Medulla oblongata (tissue), 1 donor: ENCODE measurements around the gene SPAG9.

Experiments
- DNase-seq: peaks from one replicate; pipeline ENCODE4 v3.0.0-alpha.2; 2015; ENCODE audit errors: extremely low spot score

SPAG9 gene

GRCh38 chr17:51035431-51035830 is 85.2 kb downstream of the SPAG9 start:
- DNase-seq, result peak; percentile 89

GRCh38 chr17:51034800-51035199 is 85.9 kb downstream of the SPAG9 start:
- DNase-seq, result no peak

- no peak for DNase-seq
These were observed 87.8 kb downstream of the SPAG9 start for GRCh38 chr17:51032850-51033249.

DNA sequence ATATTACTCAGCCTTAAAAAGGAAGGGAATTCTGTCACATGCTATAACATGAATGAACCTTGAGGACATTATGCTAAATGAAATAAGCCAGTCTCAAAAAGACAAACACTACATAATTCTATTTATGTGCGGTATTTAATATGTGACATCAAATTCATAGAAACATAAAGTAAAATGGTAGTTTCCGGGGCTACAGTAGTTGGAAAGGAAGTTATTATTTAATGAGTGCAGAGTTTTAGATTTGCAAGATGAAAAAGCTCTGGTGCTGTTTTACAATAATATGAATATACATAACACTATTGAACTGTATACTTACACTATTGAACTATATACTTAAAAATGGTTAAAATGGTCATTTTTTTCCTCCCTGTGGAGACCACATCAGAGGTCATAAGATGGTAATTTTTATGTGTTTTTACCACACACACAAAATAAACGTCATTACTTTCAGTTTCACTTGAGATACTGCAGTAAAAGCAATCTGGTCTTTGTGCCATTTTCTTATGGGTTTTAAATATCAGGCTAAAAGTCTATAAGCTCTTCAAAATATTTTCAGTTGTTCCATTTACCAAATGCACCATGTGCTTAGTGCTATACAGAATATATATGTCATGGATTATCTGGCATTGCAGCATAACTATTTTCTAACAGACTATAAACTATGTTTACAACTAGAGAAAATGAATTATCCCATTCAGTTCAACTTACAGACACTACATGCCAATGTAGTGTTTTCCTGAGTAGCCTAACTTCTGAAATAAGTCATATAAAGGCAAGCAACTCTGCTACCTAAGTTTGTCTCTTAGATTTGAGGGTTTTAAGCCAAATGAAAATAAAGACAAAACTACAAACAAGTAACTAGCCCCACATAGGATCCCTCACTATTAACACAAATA is 90.9 kb downstream of the SPAG9 start:
- DNase-seq, result peak; percentile 32

- DNase-seq, result no peak
These were observed 91.5 kb downstream of the SPAG9 start for GRCh38 chr17:51029142-51029541.

GRCh38 chr17:51028176-51028863 is 92.3 kb downstream of the SPAG9 start:
- DNase-seq, result no peak

DNA sequence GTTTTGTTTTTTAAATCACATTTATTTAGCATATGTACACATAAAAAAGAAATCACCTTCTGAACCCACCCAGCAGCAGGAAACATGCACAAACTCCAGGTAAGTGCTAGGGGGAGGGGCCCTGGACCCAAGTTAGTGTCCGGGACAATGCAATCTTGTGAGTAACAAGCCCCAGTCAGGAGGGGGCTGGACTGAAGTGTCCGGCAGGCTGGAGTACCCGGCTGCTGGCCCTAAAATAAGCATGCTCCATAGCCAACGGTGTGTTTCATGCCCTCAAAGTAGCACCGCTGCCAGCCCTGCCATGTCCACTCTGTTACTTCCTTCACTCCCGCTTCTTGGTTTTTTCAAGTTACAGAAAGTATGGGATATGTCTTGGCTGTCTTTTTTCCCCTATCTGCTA is 102.1 kb downstream of the SPAG9 start:
- DNase-seq, result no peak

DNA sequence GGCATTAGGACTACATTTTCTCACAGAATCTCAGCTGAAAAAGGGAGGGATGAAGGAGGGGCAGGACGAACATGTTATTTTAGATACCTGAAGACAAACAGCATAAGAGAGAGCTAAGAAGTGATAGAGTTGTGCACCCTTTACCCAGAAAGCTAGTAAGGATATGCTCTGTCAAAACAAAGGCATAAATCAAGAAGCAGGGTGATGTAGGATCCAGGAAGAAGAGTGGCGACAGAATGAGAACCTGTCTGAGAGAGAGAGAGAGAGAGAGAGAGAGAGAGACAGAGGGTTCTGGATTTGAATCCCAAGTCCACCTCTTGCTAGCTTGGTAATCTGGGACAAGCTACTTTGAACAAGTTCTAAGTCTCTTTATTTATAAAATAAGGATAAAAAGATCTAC is 103.4 kb downstream of the SPAG9 start:
- no peak for DNase-seq

GRCh38 chr17:51016099-51016498 is 104.6 kb downstream of the SPAG9 start:
- DNase-seq, result no peak

- DNase-seq, result no peak
These were observed 105.5 kb downstream of the SPAG9 start for GRCh38 chr17:51015145-51015558.

GRCh38 chr17:51014129-51014528 is 106.5 kb downstream of the SPAG9 start:
- peak; percentile 57 for DNase-seq

GRCh38 chr17:51013322-51013721 is 107.3 kb downstream of the SPAG9 start:
- no peak for DNase-seq

DNA sequence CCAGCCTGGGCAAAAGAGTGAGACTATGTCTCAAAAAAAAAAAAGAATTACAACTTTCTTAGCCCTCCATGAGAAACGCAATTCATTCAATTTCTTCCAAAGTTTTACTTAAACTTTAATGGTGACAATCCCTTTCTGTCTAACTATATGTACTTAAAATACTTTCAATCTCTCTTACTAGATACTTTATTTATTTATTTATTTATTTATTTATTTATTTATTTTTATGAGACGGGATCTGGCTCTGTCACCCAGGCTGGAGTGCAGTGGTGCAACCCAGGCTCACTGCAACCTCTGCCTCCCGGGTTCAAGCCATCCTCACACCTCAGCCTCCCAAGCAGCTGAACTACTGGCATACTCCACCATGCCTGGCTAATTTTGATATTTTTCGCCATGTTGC is 108.1 kb downstream of the SPAG9 start:
- no peak for DNase-seq

DNA sequence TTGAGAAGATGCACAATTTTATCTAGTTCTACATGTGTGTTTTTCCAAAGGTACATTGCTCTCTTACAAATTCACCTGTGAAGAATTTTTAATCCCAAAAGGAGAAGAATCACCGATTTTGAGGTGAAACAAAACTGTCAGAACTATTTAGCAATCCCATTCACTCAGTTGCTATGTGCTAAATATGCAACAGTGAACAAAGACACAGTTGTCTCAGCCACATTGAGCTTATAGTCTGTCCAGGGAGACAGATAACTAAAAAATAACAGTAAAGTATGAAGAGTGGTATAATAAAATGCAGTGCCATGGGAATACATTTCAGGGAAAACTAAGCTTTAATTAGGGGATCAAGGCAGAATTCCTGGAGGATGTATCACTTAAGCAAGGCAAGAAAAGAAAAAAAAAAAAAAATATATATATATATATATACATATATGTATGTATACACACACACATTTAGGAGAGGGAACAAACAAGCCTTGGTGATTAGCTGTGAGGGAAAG is 110.4 kb downstream of the SPAG9 start:
- DNase-seq, result peak; percentile 43

DNA sequence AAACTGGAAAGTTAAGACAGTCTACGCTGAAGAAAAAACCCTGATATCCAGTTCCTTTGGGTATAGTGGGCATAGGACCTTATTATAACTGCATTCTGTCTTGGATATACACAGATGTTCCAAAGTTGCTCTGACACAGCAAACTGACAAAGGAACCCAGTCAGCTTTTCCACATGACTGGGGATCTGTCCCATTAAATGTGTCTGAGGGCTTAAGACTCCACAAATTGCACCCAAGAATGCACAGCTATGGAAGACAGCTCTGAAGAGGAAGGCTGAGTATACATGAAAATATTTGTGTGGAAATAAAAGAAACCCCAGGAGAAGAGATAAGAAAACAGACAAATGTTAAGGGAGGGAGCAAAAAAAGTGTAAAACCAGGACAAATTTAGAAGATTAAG is 114.1 kb downstream of the SPAG9 start:
- peak; percentile 64 for DNase-seq

DNA sequence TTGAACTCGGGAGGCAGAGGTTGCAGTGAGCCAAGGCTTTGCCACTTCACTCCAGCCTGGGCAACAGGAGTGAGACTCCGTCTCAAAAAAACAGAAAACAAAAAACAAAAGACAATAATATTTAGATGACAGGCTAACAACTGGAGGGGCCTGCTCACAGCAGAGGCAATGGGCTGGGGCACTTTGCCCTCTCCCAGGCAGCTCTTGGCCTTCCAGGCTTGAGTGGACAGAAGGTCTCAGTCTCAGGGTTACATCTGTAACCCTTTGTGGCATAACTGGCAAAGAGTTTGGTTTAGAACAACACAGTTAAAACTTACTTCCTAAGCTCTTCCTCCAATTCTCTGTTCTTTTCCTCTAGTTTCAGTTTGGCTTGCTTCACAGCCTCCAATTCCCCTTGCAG is 114.9 kb downstream of the SPAG9 start:
- DNase-seq, result no peak

- no peak for DNase-seq
These were observed 116.4 kb downstream of the SPAG9 start for GRCh38 chr17:51004249-51004648.

DNA sequence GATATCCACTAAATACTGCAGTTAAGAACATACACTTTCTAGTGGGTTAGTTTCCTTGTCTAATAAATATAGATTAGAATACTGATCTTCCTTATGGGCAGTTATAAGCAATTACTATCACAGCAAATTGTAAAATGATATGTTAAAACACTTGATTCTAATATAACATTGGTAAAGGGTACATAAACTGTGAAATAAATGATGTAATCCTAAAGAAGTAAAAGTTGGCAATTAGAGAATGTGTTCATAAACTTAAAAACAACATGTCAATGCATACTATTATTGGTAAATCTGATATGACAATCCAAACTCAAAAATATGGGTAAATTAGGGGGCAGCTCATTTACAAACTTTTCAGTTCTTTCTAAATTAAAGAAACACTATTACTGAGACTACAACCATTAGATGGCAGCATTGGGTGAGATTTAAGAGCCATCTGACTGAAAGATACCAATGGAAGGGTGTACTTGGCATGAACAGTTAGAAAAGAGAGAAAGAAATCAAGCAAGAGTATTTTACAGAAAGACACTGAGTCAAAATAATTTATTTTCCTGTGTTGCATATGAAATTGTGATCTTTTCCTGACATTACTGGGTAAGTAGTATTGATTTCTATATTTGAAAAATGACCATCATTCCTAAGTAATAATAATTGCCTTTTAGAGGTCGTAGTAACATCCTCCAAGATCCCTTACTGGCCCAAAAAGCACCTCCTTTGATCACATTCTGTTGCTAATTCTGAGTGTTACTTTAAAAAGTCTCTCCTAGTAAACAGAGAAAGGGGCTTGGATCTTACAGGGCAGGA is 119.6 kb downstream of the SPAG9 start:
- peak; percentile 90 for DNase-seq

DNA sequence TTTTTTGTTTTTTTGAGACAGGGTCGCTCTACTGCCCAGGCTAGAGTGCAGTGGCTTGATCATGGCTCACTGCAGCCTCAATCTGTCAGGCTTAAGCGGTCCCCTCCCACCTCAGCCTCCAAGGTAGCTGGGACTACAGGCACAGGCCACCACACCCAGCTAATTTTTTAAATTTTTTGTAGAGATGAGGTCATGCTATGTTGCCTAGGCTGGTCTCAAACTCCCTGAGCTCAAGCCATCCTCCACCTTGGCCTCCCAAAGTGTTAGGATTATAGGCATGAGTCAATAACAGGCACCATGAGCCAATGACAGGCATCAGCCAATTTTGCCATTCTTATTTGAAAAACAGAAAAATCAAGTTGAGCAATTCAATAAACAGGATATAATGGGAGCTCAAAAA is 125.0 kb downstream of the SPAG9 start:
- no peak for DNase-seq

GRCh38 chr17:50993544-50993943 is 127.1 kb downstream of the SPAG9 start:
- no peak for DNase-seq

- DNase-seq, result no peak
These were observed 131.5 kb downstream of the SPAG9 start for GRCh38 chr17:50989149-50989548.

GRCh38 chr17:50988427-50988826 is 132.2 kb downstream of the SPAG9 start:
- no peak for DNase-seq
